Mesendoderm (in vitro differentiated cells): ENCODE data around the gene MED29.

Experiments
- DNase-seq: peaks from one replicate; pipeline ENCODE4 v3.0.0; 2013
- H2AK5ac ChIP-seq: 2 replicates; pipeline ENCODE4 v1.6.1; 2013; ENCODE audit warnings: low read length, inconsistent platforms
- H2BK120ac ChIP-seq: 2 replicates; pipeline ENCODE4 v1.6.1; 2013; ENCODE audit warnings: low read depth, mild to moderate bottlenecking, low read length, moderate library complexity, mixed read lengths
- H2BK15ac ChIP-seq: replicated peaks from 2 replicates; pipeline ENCODE4 v1.6.1; 2013; ENCODE audit warnings: low read depth, mild to moderate bottlenecking, moderate library complexity
- H2BK5ac ChIP-seq: 2 replicates; pipeline ENCODE4 v1.6.1; 2013; ENCODE audit warnings: low read length, inconsistent platforms
- H3K18ac ChIP-seq: 2 replicates; pipeline ENCODE4 v1.6.1; 2013; ENCODE audit warnings: mild to moderate bottlenecking, low read length, mixed read lengths
- H3K23ac ChIP-seq: one replicate; pipeline ENCODE4 v1.6.1; 2013; ENCODE audit warnings: low read length
- H3K27ac ChIP-seq: 2 replicates; pipeline ENCODE4 v1.5.1; 2013; ENCODE audit warnings: low read depth, mild to moderate bottlenecking, inconsistent platforms, low read length, moderate library complexity
- H3K27me3 ChIP-seq: 2 replicates; pipeline ENCODE4 v1.6.1; 2013; ENCODE audit warnings: low read length, control low read depth, mild to moderate bottlenecking, inconsistent platforms; ENCODE audit not compliant: insufficient read depth, poor library complexity
- H3K36me3 ChIP-seq: 2 replicates; pipeline ENCODE4 v1.6.1; 2013; ENCODE audit warnings: low read length, inconsistent platforms; ENCODE audit not compliant: control insufficient read depth, insufficient read depth
- H3K4ac ChIP-seq: one replicate; pipeline ENCODE4 v1.6.1; 2013; ENCODE audit warnings: low read depth, mild to moderate bottlenecking, low read length, moderate library complexity
- H3K4me1 ChIP-seq: 2 replicates; pipeline ENCODE4 v1.6.1; 2013; ENCODE audit warnings: low read depth, low read length, inconsistent platforms; ENCODE audit not compliant: control insufficient read depth
- H3K4me2 ChIP-seq: 2 replicates; pipeline ENCODE4 v1.6.1; 2013; ENCODE audit warnings: low read length
- H3K4me3 ChIP-seq: 2 replicates; pipeline ENCODE4 v1.5.1; 2013; ENCODE audit warnings: mild to moderate bottlenecking, low read length
- H3K56ac ChIP-seq: one replicate; pipeline ENCODE4 v1.6.1; 2013; ENCODE audit warnings: low read length
- H3K79me1 ChIP-seq: 2 replicates; pipeline ENCODE4 v1.6.1; 2013; ENCODE audit warnings: low read length, inconsistent platforms
- H3K79me2 ChIP-seq: 2 replicates; pipeline ENCODE4 v1.6.1; 2013; ENCODE audit warnings: mild to moderate bottlenecking, low read length; ENCODE audit not compliant: control insufficient read depth, insufficient read depth
- H3K9ac ChIP-seq: 2 replicates; pipeline ENCODE4 v1.6.1; 2013; ENCODE audit warnings: low read length, inconsistent platforms
- H4K5ac ChIP-seq: one replicate; pipeline ENCODE4 v1.6.1; 2013; ENCODE audit warnings: low read length
- H4K8ac ChIP-seq: one replicate; pipeline ENCODE4 v1.6.1; 2013; ENCODE audit warnings: low read depth, mild to moderate bottlenecking, control low read depth, low read length, moderate library complexity
- WGBS: extraction: QIAGEN DNeasy Blood & Tissue Kit; methylation state at CpG from one replicate; pipeline ENCODE4 v1.1.7; 2013; ENCODE audit warnings: low lambda C conversion rate, missing lambda C conversion rate; ENCODE audit not compliant: insufficient coverage; ENCODE audit errors: extremely low coverage; 5-methylcytosine and 5-hydroxymethylcytosine counted together

MED29 gene

GRCh38 chr19:39416152-39417120, 25.3 kb downstream of the MED29 start:
- Histone ChIP-seq H3K4me1 (peaks cover 3% of the 10 kb centered on the region), H3K4ac (no peak overlapping the region), H3K9ac (no peak overlapping the region), H3K27ac (no peak overlapping the region), H4K5ac (no peak overlapping the region), H3K27me3 (no peaks in the 10 kb centered on the region), H3K56ac (no peak overlapping the region), H3K18ac (no peak overlapping the region), H3K4me2 (no peak overlapping the region), H4K8ac (no peak overlapping the region), H3K79me1 (peaks cover 22% of the 10 kb centered on the region), H2BK5ac (no peak overlapping the region), H3K79me2 (peaks cover 31% of the 10 kb centered on the region), H3K36me3 (peaks cover 11% of the 10 kb centered on the region), H3K4me3 (no peak overlapping the region), H3K23ac (no peak overlapping the region), H2BK15ac (no peak overlapping the region), H2BK120ac (no peak overlapping the region), H2AK5ac (no peak overlapping the region)
- no peak for DNase-seq
- no CpG with 5 or more reads among the region's 27 CpGs for WGBS

DNA sequence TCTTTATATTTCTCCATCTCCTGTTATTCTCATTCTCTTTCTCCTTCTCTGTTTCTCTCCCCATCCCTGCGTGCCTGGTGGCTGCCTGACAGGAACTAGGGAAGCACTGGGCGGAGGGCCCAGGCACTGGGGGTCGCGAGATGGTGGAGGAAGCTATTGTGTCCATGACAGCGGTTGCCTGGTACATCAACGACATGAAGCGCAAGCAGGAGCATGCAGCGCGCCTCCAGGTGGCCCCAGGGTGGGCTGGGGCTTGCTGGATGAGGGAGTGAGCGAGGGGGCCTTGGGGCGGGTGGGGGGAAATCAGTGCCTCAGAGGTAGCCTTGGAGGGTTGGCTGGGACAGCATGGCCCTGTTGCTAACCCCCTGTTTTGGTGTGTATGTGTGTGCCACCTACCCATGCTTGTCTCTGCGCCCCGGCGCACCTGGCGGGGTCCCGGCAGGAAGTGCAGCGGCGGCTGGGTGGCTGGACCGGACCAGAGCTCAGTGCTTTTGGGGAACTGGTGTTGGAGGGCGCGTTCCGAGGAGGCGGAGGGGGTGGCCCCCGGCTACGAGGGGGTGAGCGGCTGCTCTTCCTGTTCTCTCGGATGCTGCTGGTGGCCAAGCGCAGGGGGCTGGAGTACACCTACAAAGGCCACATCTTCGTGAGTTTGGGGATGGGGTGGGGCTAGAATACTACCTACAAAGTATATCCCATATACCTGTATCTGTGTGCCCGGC, 26.4 kb downstream of the MED29 start:
- Histone ChIP-seq H2BK120ac (no peak overlapping the region), H3K4me1 (peaks cover 3% of the 10 kb centered on the region), H3K9ac (no peak overlapping the region), H4K8ac (no peak overlapping the region), H3K27me3 (no peaks in the 10 kb centered on the region), H3K4me2 (no peak overlapping the region), H3K4me3 (no peak overlapping the region), H4K5ac (no peak overlapping the region), H3K79me1 (peaks cover 22% of the 10 kb centered on the region), H2BK5ac (no peak overlapping the region), H3K23ac (no peak overlapping the region), H3K18ac (no peak overlapping the region), H3K56ac (no peak overlapping the region), H3K36me3 (peaks cover 15% of the 10 kb centered on the region), H3K27ac (no peak overlapping the region), H2BK15ac (no peak overlapping the region), H2AK5ac (no peak overlapping the region), H3K4ac (no peak overlapping the region), H3K79me2 (peaks cover 31% of the 10 kb centered on the region)
- WGBS = no CpG with 5 or more reads among the region's 30 CpGs
- no peak for DNase-seq

DNA sequence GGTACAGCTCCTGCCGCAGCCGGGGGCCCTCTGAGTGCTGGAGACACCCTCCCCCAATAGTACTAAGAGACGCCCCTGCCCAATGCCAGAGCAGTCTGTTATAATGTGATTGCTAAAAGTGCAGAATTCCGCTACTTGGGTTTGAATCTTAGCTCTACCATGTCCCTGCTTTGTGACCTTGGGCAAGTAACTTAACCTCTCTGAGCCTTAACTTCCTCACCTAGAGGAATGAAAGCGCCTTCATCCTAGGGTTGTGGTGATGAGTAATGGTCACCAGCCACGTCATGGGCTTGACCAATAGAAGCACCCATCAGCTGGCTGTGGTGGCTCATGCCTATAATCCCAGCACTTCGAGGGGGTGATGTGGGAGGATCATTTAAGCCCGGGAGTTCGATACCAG, 27.8 kb downstream of the MED29 start:
- Histone ChIP-seq H2AK5ac (no peak overlapping the region), H3K27ac (no peak overlapping the region), H3K9ac (no peak overlapping the region), H4K5ac (no peak overlapping the region), H3K4me1 (peaks cover 3% of the 10 kb centered on the region), H3K18ac (no peak overlapping the region), H3K36me3 (peaks cover 23% of the 10 kb centered on the region), H3K4me3 (no peak overlapping the region), H3K4ac (no peak overlapping the region), H3K56ac (no peak overlapping the region), H2BK120ac (no peak overlapping the region), H3K79me1 (peaks cover 22% of the 10 kb centered on the region), H3K4me2 (no peak overlapping the region), H2BK15ac (no peak overlapping the region), H3K79me2 (peaks cover 22% of the 10 kb centered on the region), H2BK5ac (no peak overlapping the region), H3K23ac (no peak overlapping the region), H3K27me3 (no peaks in the 10 kb centered on the region), H4K8ac (no peak overlapping the region)
- no CpG with 5 or more reads among the region's 9 CpGs for WGBS
- DNase-seq = no peak

GRCh38 chr19:39420769-39421168, 29.6 kb downstream of the MED29 start:
- Histone ChIP-seq H3K79me1 (peaks cover 14% of the 10 kb centered on the region), H4K5ac (no peak overlapping the region), H3K4me1 (no peaks in the 10 kb centered on the region), H2AK5ac (no peak overlapping the region), H3K4me3 (no peak overlapping the region), H3K36me3 (peaks cover 36% of the 10 kb centered on the region), H3K27me3 (no peaks in the 10 kb centered on the region), H3K79me2 (peaks cover 6% of the 10 kb centered on the region), H3K4me2 (no peak overlapping the region), H3K9ac (no peak overlapping the region), H3K4ac (no peak overlapping the region), H3K18ac (no peak overlapping the region), H4K8ac (no peak overlapping the region), H2BK15ac (no peak overlapping the region), H2BK120ac (no peak overlapping the region), H3K27ac (no peak overlapping the region), H3K23ac (no peak overlapping the region), H2BK5ac (no peak overlapping the region), H3K56ac (no peak overlapping the region)
- no peak for DNase-seq
- no CpG with 5 or more reads among the region's 15 CpGs for WGBS

GRCh38 chr19:39422020-39422419, 30.8 kb downstream of the MED29 start:
- Histone ChIP-seq H3K79me2 (no peaks in the 10 kb centered on the region), H3K56ac (no peak overlapping the region), H3K4me1 (no peaks in the 10 kb centered on the region), H4K5ac (no peak overlapping the region), H3K9ac (no peak overlapping the region), H3K36me3 (peaks cover 37% of the 10 kb centered on the region), H2BK5ac (no peak overlapping the region), H3K4ac (no peak overlapping the region), H3K27ac (no peak overlapping the region), H3K18ac (no peak overlapping the region), H2BK15ac (no peak overlapping the region), H3K4me2 (no peak overlapping the region), H3K4me3 (no peak overlapping the region), H3K27me3 (no peaks in the 10 kb centered on the region), H2AK5ac (no peak overlapping the region), H4K8ac (no peak overlapping the region), H3K23ac (no peak overlapping the region), H2BK120ac (no peak overlapping the region), H3K79me1 (peaks cover 6% of the 10 kb centered on the region)
- no peak for DNase-seq
- no CpG with 5 or more reads among the region's 5 CpGs for WGBS
